Peyer's patch (tissue), 4 donors: Measurements from ENCODE around the gene RXRB. TPM values are rescaled to one million over a fixed set of nuclear protein-coding genes. Genes with fewer than 3 reads are reported as not detected.

Experiments
- DNase-seq, 3 donors: peaks; one replicate each; pipeline ENCODE4 v3.0.0-alpha.2; 2017 to 2019
- H3K27ac ChIP-seq, 4 donors: fragments of 200-600 bp; sonication (generic); one replicate each; pipeline ENCODE4 v1.5.1; 2016 to 2019
- H3K27me3 ChIP-seq, 2 donors: fragments of 200-600 bp; sonication (generic); one replicate each; pipeline ENCODE4 v1.5.1; 2019
- H3K36me3 ChIP-seq, 3 donors: fragments of 200-600 bp; sonication (generic); one replicate each; pipeline ENCODE4 v1.5.1; 2016 to 2019
- H3K4me1 ChIP-seq, 4 donors: fragments of 200-600 bp; sonication (generic); one replicate each; pipeline ENCODE4 v1.5.1; 2016 to 2019
- H3K4me3 ChIP-seq, 4 donors: fragments of 200-600 bp; sonication (generic); 1 replicate in 3 of 4; 2 replicates in 1 of 4; pipeline ENCODE4 v1.5.1; 2016 to 2019; ENCODE audit warnings: mild to moderate bottlenecking in 1 of 4
- H3K9me3 ChIP-seq, 4 donors: fragments of 200-600 bp; sonication (generic); one replicate each; pipeline ENCODE4 v1.5.1; 2016 to 2019; ENCODE audit warnings: mild to moderate bottlenecking in 1 of 4
- CTCF ChIP-seq, 6 experiments: fragments of 450-650 bp in 4 of 6; fragments of 200-600 bp in 2 of 6; sonication (generic) in 1 of 6; IDR thresholded peaks; one replicate each; pipeline ENCODE4 v1.5.1; 2017 to 2019; ENCODE audit warnings: antibody characterized with exemption in 6 of 6, mild to moderate bottlenecking in 3 of 6, moderate library complexity in 1 of 6
- POLR2A ChIP-seq, 2 donors: fragments of 450-650 bp; IDR thresholded peaks; one replicate each; pipeline ENCODE4 v1.5.1; 2017; ENCODE audit warnings: antibody characterized with exemption in 2 of 2, mild to moderate bottlenecking in 2 of 2, moderate library complexity in 2 of 2
- total RNA-seq, 4 donors: library from RNA; depleted of rRNA; stranded (reverse); fragments of >200 nt; gene quantifications; one replicate each; pipeline ENCODE4 v1.1.0, GENCODE V29; 2016

RXRB gene
- total RNA-seq, 4 donors from 2014 or later: 23.1 to 56.7 (median 36.6) TPM

GRCh38 chr6:33183071-33183683 is 17.3 kb downstream of the RXRB start:
- H3K9me3 ChIP-seq: no peaks in the 10 kb centered on the region
- DNase-seq: no peak
- no peak overlapping the region for H3K4me3 ChIP-seq
- H3K27ac ChIP-seq: no peak overlapping the region
- TF ChIP-seq POLR2A (IDR thresholded peaks at IDR 0.05) (no peak), CTCF (IDR thresholded peaks at IDR 0.05) (no peak)
- H3K27me3 ChIP-seq: no peaks in the 10 kb centered on the region
- no peaks in the 10 kb centered on the region for H3K36me3 ChIP-seq
- peaks cover 0 to 3% (median 0%) of the 10 kb centered on the region in 4 donors for H3K4me1 ChIP-seq

DNA sequence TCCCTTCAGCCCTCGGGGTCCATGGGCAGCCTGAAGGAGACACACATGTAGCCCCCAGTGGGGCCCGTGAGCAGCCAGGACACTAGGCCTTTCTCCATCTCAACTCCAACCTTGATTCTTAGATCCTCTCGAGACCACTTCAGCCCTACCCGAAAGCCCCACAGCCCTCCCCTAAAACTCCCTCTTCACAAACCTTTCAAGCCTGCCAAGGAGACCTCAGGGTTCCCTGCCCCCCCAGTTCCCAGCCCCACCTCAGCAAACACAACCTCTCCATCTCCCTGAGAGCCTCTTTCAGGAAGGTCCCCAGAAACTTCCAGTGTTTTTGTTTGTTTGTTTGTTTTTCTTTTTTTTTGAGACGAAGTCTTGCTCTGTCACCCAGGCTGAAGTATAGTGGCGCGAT is 19.3 kb downstream of the RXRB start:
- peaks cover 0 to 3% (median 0%) of the 10 kb centered on the region in 4 donors for H3K4me1 ChIP-seq
- no peak overlapping the region for H3K4me3 ChIP-seq
- H3K9me3 ChIP-seq: no peaks in the 10 kb centered on the region
- no peak for DNase-seq
- H3K27me3 ChIP-seq: no peaks in the 10 kb centered on the region
- TF ChIP-seq POLR2A (IDR thresholded peaks at IDR 0.05) (no peak), CTCF (IDR thresholded peaks at IDR 0.05) (no peak)
- no peaks in the 10 kb centered on the region for H3K36me3 ChIP-seq
- no peak overlapping the region for H3K27ac ChIP-seq

DNA sequence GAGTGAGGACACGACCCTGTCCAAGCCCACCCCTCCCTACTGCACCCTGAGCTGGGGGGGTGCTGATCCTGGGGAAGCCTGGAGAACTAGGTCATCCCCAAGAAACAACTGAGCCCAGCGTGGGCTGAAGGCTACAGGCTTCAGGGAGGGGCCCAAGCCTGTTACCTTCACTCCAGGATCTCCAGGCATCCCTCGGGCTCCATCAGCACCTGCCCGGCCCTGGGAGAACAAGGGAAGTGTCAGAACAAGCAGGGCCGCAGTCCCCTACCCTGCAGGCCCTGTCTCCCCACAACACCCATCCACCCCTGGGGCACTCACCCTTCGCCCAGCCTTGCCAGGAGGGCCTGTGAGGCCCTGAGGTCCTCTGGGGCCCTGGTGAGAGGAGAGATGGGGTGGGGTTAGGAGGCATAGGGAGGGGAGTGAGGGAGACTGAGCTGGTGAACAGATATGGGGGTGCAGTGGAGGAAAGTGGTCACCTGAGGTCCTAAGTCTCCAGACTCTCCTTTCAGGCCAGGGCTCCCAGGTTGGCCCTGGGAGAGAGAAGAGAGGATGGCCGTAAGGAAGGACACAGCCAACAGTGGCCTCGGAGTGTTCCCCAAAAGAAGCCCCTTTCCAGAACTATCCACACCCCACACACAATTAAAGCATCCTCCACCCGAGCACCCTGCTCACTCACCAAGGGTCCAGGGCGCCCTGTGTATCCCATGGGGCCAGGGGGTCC is 21.6 kb downstream of the RXRB start:
- Histone ChIP-seq H3K36me3 (no peaks in the 10 kb centered on the region), H3K9me3 (no peaks in the 10 kb centered on the region), H3K4me1 (peaks cover 0 to 3% (median 0%) of the 10 kb centered on the region in 4 donors), H3K27me3 (no peaks in the 10 kb centered on the region), H3K27ac (no peak overlapping the region), H3K4me3 (no peak overlapping the region)
- TF ChIP-seq POLR2A (IDR thresholded peaks at IDR 0.05) (no peak), CTCF (IDR thresholded peaks at IDR 0.05) (no peak)
- no peak for DNase-seq

DNA sequence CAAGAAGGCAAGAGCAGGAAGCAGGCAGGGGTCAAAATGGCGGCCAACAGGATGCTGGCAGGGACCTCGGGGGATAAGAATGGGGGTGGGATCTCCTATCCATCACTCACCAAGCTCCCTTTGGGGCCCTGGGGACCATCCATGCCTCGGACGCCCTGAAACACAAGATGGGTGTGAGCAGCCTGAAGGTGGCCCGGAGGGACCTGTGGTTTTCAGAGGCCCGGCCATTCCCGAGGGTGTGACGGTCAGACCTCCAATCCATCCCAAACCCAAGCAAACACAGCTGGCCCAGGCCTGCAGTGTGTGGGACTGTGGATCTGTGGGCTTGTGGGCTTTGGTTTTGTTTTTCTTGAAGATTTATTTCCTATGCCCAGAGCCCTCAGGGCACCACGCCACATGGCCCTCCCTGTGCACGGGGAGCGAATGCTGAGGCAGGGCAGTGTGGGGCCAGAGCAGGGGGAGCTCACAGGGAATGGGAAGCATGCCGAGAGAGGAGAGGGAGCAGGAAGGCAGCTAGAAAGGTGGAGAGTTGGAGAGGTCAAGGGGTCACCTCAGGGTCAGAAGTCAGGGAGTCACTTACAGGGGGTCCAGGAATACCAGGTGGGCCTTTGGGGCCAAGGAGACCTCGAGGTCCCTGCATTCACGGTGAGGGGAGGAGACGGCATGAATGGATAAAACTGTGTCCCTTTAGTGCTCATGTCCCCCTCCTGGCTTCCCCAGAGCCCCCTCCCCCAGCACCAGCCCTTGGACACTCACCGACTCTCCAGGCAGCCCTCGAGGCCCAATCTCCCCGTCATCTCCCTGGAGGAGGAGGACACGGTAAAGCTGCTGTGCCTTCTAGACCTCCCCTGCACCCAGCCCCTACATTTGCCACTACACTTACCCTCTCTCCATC is 22.7 kb downstream of the RXRB start:
- H3K27ac ChIP-seq: no peak overlapping the region
- no peaks in the 10 kb centered on the region for H3K36me3 ChIP-seq
- no peak for TF ChIP-seq POLR2A (IDR thresholded peaks at IDR 0.05)
- no peak for TF ChIP-seq CTCF (IDR thresholded peaks at IDR 0.05)
- H3K4me3 ChIP-seq: no peak overlapping the region
- no peaks in the 10 kb centered on the region for H3K4me1 ChIP-seq
- H3K27me3 ChIP-seq: no peaks in the 10 kb centered on the region
- no peak for DNase-seq
- no peaks in the 10 kb centered on the region for H3K9me3 ChIP-seq

- TF ChIP-seq POLR2A (IDR thresholded peaks at IDR 0.05) (no peak), CTCF (IDR thresholded peaks at IDR 0.05) (no peak)
- DNase-seq: no peak
- Histone ChIP-seq H3K9me3 (no peaks in the 10 kb centered on the region), H3K4me1 (no peaks in the 10 kb centered on the region), H3K36me3 (no peaks in the 10 kb centered on the region), H3K27me3 (no peaks in the 10 kb centered on the region), H3K4me3 (no peak overlapping the region), H3K27ac (no peak overlapping the region)
Measured at GRCh38 chr6:33176906-33177305, 23.6 kb downstream of the RXRB start.
